Ecto neural progenitor cell (in vitro differentiated cells): ENCODE data around the gene TSPAN9.

Experiments used
- DNase-seq: peaks from one replicate; pipeline ENCODE4 v3.0.0-alpha.2; 2018; ENCODE audit warnings: low spot score

Gene TSPAN9

GRCh38 chr12:3225154-3225795, 148.1 kb downstream of the TSPAN9 start:
- DNase-seq, result no peak

GRCh38 chr12:3225796-3226180, 148.6 kb downstream of the TSPAN9 start:
- DNase-seq, result no peak

- no peak for DNase-seq
These were observed 149.1 kb downstream of the TSPAN9 start for GRCh38 chr12:3226264-3226663.

GRCh38 chr12:3227076-3227975, 150.1 kb downstream of the TSPAN9 start:
- DNase-seq, result no peak

GRCh38 chr12:3228552-3228951, 151.4 kb downstream of the TSPAN9 start:
- DNase-seq, result no peak

- no peak for DNase-seq
These were observed 152.4 kb downstream of the TSPAN9 start for GRCh38 chr12:3229577-3229976.

GRCh38 chr12:3230758-3231375, 153.7 kb downstream of the TSPAN9 start:
- DNase-seq, result no peak

GRCh38 chr12:3231399-3231876, 154.3 kb downstream of the TSPAN9 start:
- peak; percentile 71 for DNase-seq

GRCh38 chr12:3233797-3234196, 156.6 kb downstream of the TSPAN9 start:
- no peak for DNase-seq

- DNase-seq, result no peak
These were observed 159.4 kb downstream of the TSPAN9 start for GRCh38 chr12:3236345-3237187.

- no peak for DNase-seq
These were observed 161.0 kb downstream of the TSPAN9 start for GRCh38 chr12:3238196-3238595.

- no peak for DNase-seq
These were observed 164.4 kb downstream of the TSPAN9 start for GRCh38 chr12:3241621-3242020.

- no peak for DNase-seq
These were observed 165.2 kb downstream of the TSPAN9 start for GRCh38 chr12:3242199-3242863.

- DNase-seq, result no peak
These were observed 166.4 kb downstream of the TSPAN9 start for GRCh38 chr12:3243376-3244084.

- no peak for DNase-seq
These were observed 167.1 kb downstream of the TSPAN9 start for GRCh38 chr12:3244219-3244750.

- DNase-seq, result no peak
These were observed 169.1 kb downstream of the TSPAN9 start for GRCh38 chr12:3246253-3246652.

GRCh38 chr12:3247077-3247476, 169.9 kb downstream of the TSPAN9 start:
- DNase-seq, result no peak

- no peak for DNase-seq
These were observed 170.5 kb downstream of the TSPAN9 start for GRCh38 chr12:3247629-3248161.

- DNase-seq, result no peak
These were observed 172.1 kb downstream of the TSPAN9 start for GRCh38 chr12:3249081-3249800.
